Mesenchymal stem cell (in vitro differentiated cells and primary cell): ENCODE measurements around the gene CTNNA1.
A peak's percentile ranks its signal among the peaks of the same experiment; 100 is the strongest.

Source experiments
- DNase-seq: peaks from one replicate; pipeline ENCODE4 v3.0.0-alpha.2; 2013
- H2AFZ ChIP-seq: one replicate; pipeline ENCODE4 v1.6.1; 2013; ENCODE audit warnings: low read depth, mild to moderate bottlenecking, control low read depth, inconsistent platforms, low read length, moderate library complexity
- H2AK5ac ChIP-seq: 2 replicates; pipeline ENCODE4 v1.6.1; 2013; ENCODE audit warnings: low read length, moderate library complexity, mild to moderate bottlenecking, inconsistent platforms; ENCODE audit not compliant: severe bottlenecking
- H2BK120ac ChIP-seq: one replicate; pipeline ENCODE4 v1.6.1; 2013; ENCODE audit warnings: low read depth, mild to moderate bottlenecking, inconsistent platforms, low read length, moderate library complexity
- H2BK12ac ChIP-seq, 2 experiments: one replicate each; pipeline ENCODE4 v1.6.1; 2013; ENCODE audit warnings: inconsistent platforms in 2 of 2, low read length in 2 of 2, mild to moderate bottlenecking in 2 of 2, moderate library complexity in 2 of 2, control low read depth in 1 of 2
- H2BK15ac ChIP-seq: one replicate; pipeline ENCODE4 v1.6.1; 2013; ENCODE audit warnings: mild to moderate bottlenecking, low read depth, inconsistent platforms; ENCODE audit not compliant: poor library complexity, severe bottlenecking
- H2BK5ac ChIP-seq: 2 replicates; pipeline ENCODE4 v1.6.1; 2013; ENCODE audit warnings: low read depth, mild to moderate bottlenecking, low read length, control low read depth, inconsistent platforms; ENCODE audit not compliant: poor library complexity, severe bottlenecking
- H3K14ac ChIP-seq, 2 experiments: one replicate each; pipeline ENCODE4 v1.6.1; 2013; ENCODE audit warnings: inconsistent platforms in 2 of 2, low read length in 2 of 2, control low read depth in 1 of 2, mild to moderate bottlenecking in 1 of 2, moderate library complexity in 1 of 2
- H3K18ac ChIP-seq, 2 experiments: one replicate each; pipeline ENCODE4 v1.6.1; 2013; ENCODE audit warnings: inconsistent platforms in 2 of 2, low read length in 2 of 2, control low read depth in 1 of 2, low read depth in 1 of 2, mild to moderate bottlenecking in 1 of 2
- H3K23ac ChIP-seq, 2 experiments: one replicate each; pipeline ENCODE4 v1.6.1; 2013; ENCODE audit warnings: inconsistent platforms in 2 of 2, low read length in 2 of 2, mild to moderate bottlenecking in 2 of 2, moderate library complexity in 2 of 2, control low read depth in 1 of 2
- H3K27ac ChIP-seq: 2 replicates; pipeline ENCODE4 v1.5.1; 2013; ENCODE audit warnings: mild to moderate bottlenecking, moderate library complexity, low read length, control low read depth, inconsistent platforms; ENCODE audit not compliant: poor library complexity, severe bottlenecking
- H3K27me3 ChIP-seq, 2 experiments: 2 replicates each; pipeline versions ENCODE4 v1.6.1 to v1.7.0; 2013; ENCODE audit warnings: low read length in 2 of 2, mild to moderate bottlenecking in 2 of 2, moderate library complexity in 2 of 2, control low read depth in 1 of 2, inconsistent platforms in 1 of 2; ENCODE audit not compliant: control insufficient read depth in 1 of 2, insufficient read depth in 1 of 2
- H3K36me3 ChIP-seq, 2 experiments: 2 replicates each; pipeline versions ENCODE4 v1.6.1 to v1.7.0; 2013; ENCODE audit warnings: low read length in 2 of 2, control low read depth in 1 of 2, inconsistent platforms in 1 of 2, low read depth in 1 of 2, mild to moderate bottlenecking in 1 of 2; ENCODE audit not compliant: insufficient read depth in 2 of 2, control insufficient read depth in 1 of 2
- H3K4ac ChIP-seq, 2 experiments: one replicate each; pipeline ENCODE4 v1.6.1; 2013; ENCODE audit warnings: inconsistent platforms in 2 of 2, low read length in 2 of 2, mild to moderate bottlenecking in 2 of 2, moderate library complexity in 2 of 2, control low read depth in 1 of 2, low read depth in 1 of 2
- H3K4me1 ChIP-seq: 2 replicates; pipeline ENCODE4 v1.6.1; 2013; ENCODE audit warnings: low read depth, low read length, control low read depth; ENCODE audit not compliant: control insufficient read depth, insufficient read depth
- H3K4me2 ChIP-seq: 2 replicates; pipeline ENCODE4 v1.6.1; 2013; ENCODE audit warnings: low read length, mild to moderate bottlenecking, inconsistent platforms; ENCODE audit not compliant: poor library complexity, severe bottlenecking
- H3K4me3 ChIP-seq, 2 experiments: 2 replicates each; pipeline versions ENCODE4 v1.5.1 to v1.7.0; 2013; ENCODE audit warnings: low read length in 2 of 2, mild to moderate bottlenecking in 2 of 2, control low read depth in 1 of 2, low read depth in 1 of 2; ENCODE audit not compliant: insufficient read depth in 1 of 2
- H3K79me1 ChIP-seq: replicated peaks from 2 replicates; pipeline ENCODE4 v1.6.1; 2013; ENCODE audit warnings: mild to moderate bottlenecking, control low read depth, low read length, inconsistent platforms; ENCODE audit not compliant: poor library complexity, severe bottlenecking
- H3K9ac ChIP-seq: 2 replicates; pipeline ENCODE4 v1.7.0; 2013; ENCODE audit warnings: mild to moderate bottlenecking, low read length, moderate library complexity
- H3K9me3 ChIP-seq: 2 replicates; pipeline ENCODE4 v1.7.0; 2013; ENCODE audit warnings: mild to moderate bottlenecking, low read length; ENCODE audit not compliant: control insufficient read depth
- H4K8ac ChIP-seq: one replicate; pipeline ENCODE4 v1.6.1; 2013; ENCODE audit warnings: inconsistent platforms, mild to moderate bottlenecking, low read length, moderate library complexity
- H4K91ac ChIP-seq: one replicate; pipeline ENCODE4 v1.6.1; 2013; ENCODE audit warnings: mild to moderate bottlenecking, low read length, inconsistent platforms
- WGBS: methylation state at CpG from one replicate; pipeline ENCODE4 v1.1.7; 2013; ENCODE audit warnings: mixed read lengths; 5-methylcytosine and 5-hydroxymethylcytosine counted together

CTNNA1 gene

GRCh38 chr5:138965626-138966025 is 212.4 kb downstream of the CTNNA1 start:
- Histone ChIP-seq H2BK15ac (no peak overlapping the region), H3K9me3 (no peaks in the 10 kb centered on the region), H2AK5ac (peak overlapping the region; percentile 77), H2BK5ac (no peak overlapping the region), H3K14ac (no peak overlapping the region), H4K91ac (no peak overlapping the region), H3K27ac (no peak overlapping the region), H3K4me2 (no peak overlapping the region), H3K79me1 (peaks cover 16% of the 10 kb centered on the region), H2BK12ac (no peak overlapping the region), H3K4me3 (no peak overlapping the region), H2AFZ (no peak overlapping the region), H3K36me3 (peaks cover 0 to 2% of the 10 kb centered on the region in 2 experiments), H3K9ac (no peak overlapping the region), H3K23ac (no peak overlapping the region), H3K4me1 (peaks cover 19% of the 10 kb centered on the region), H3K18ac (no peak overlapping the region), H2BK120ac (no peak overlapping the region), H3K4ac (no peak overlapping the region), H3K27me3 (no peaks in the 10 kb centered on the region), H4K8ac (no peak overlapping the region)
- 88% methylated on average over 2 of the region's 2 CpGs for WGBS
- no peak for DNase-seq

- Histone ChIP-seq H2BK12ac (no peak overlapping the region), H3K14ac (no peak overlapping the region), H3K27me3 (no peaks in the 10 kb centered on the region), H3K9me3 (no peaks in the 10 kb centered on the region), H3K36me3 (peaks cover 0 to 2% of the 10 kb centered on the region in 2 experiments), H2BK15ac (no peak overlapping the region), H2AFZ (no peak overlapping the region), H3K23ac (peak overlapping the region in 1 of 2 experiments; percentile 27), H3K9ac (no peak overlapping the region), H3K18ac (no peak overlapping the region), H2BK120ac (no peak overlapping the region), H3K4me3 (no peak overlapping the region), H3K4ac (no peak overlapping the region), H3K4me1 (peaks cover 19% of the 10 kb centered on the region), H2BK5ac (no peak overlapping the region), H4K91ac (no peak overlapping the region), H3K27ac (no peak overlapping the region), H4K8ac (no peak overlapping the region), H2AK5ac (peak overlapping the region; percentile 21), H3K79me1 (peaks cover 16% of the 10 kb centered on the region), H3K4me2 (no peak overlapping the region)
- no peak for DNase-seq
- WGBS: 96% methylated on average over 10 of the region's 10 CpGs
Observed at GRCh38 chr5:138966236-138966985, 213.2 kb downstream of the CTNNA1 start.

GRCh38 chr5:138967791-138968448 is 214.7 kb downstream of the CTNNA1 start:
- Histone ChIP-seq H3K23ac (no peak overlapping the region), H3K4me1 (peaks cover 20% of the 10 kb centered on the region), H3K4me2 (no peak overlapping the region), H2BK12ac (no peak overlapping the region), H4K91ac (no peak overlapping the region), H3K27me3 (no peaks in the 10 kb centered on the region), H2BK5ac (no peak overlapping the region), H4K8ac (no peak overlapping the region), H3K4ac (no peak overlapping the region), H3K27ac (no peak overlapping the region), H3K18ac (no peak overlapping the region), H2AK5ac (no peak overlapping the region), H3K9ac (no peak overlapping the region), H3K4me3 (no peak overlapping the region), H3K36me3 (peaks cover 0 to 2% of the 10 kb centered on the region in 2 experiments), H3K79me1 (peaks cover 16% of the 10 kb centered on the region), H2BK120ac (no peak overlapping the region), H3K14ac (no peak overlapping the region), H2BK15ac (no peak overlapping the region), H3K9me3 (no peaks in the 10 kb centered on the region), H2AFZ (no peak overlapping the region)
- peak; percentile 49 for DNase-seq
- 80% methylated on average over 10 of the region's 10 CpGs for WGBS

- Histone ChIP-seq H2AK5ac (no peak overlapping the region), H4K91ac (no peak overlapping the region), H2BK5ac (no peak overlapping the region), H4K8ac (no peak overlapping the region), H3K9ac (no peak overlapping the region), H3K27ac (no peak overlapping the region), H2BK15ac (no peak overlapping the region), H2AFZ (no peak overlapping the region), H3K4me3 (no peak overlapping the region), H3K14ac (no peak overlapping the region), H2BK12ac (no peak overlapping the region), H2BK120ac (no peak overlapping the region), H3K79me1 (peaks cover 19% of the 10 kb centered on the region), H3K4me2 (no peak overlapping the region), H3K4ac (no peak overlapping the region), H3K18ac (peak overlapping the region in 1 of 2 experiments; percentile 18), H3K9me3 (no peaks in the 10 kb centered on the region), H3K36me3 (peaks cover 0 to 2% of the 10 kb centered on the region in 2 experiments), H3K23ac (no peak overlapping the region), H3K4me1 (peaks cover 17% of the 10 kb centered on the region), H3K27me3 (no peaks in the 10 kb centered on the region)
- WGBS: 87% methylated on average over 4 of the region's 4 CpGs
- no peak for DNase-seq
Observed at GRCh38 chr5:138968601-138969000, 215.4 kb downstream of the CTNNA1 start.
